A549 (cell line): ENCODE measurements around the gene ZNF384. TPM values are rescaled to one million over a fixed set of nuclear protein-coding genes. Genes with fewer than 3 reads are reported as not detected.

ENCODE experiments used
- ATOH8 ChIP-seq: fragments of 250-450 bp; sonication (Bioruptor Pico); IDR thresholded peaks from 2 replicates; pipeline ENCODE4 v1.5.0; 2020; ENCODE audit warnings: low read depth, mild to moderate bottlenecking, moderate library complexity
- CEBPB ChIP-seq, 2 experiments: fragments of >200 bp in 1 of 2; sonication (Bioruptor Twin) in 1 of 2; formaldehyde crosslinking in 1 of 2; IDR thresholded peaks; 2 replicates each; pipeline ENCODE4 v1.6.1; 2012 to 2016
- CHD2 ChIP-seq: fragments of 150-350 bp; IDR thresholded peaks from 2 replicates; pipeline ENCODE4 v1.6.1; 2014; ENCODE audit warnings: low read length; ENCODE audit not compliant: partially characterized antibody
- CHD4 ChIP-seq: fragments of 200-600 bp; sonication (generic); IDR thresholded peaks from 2 replicates; pipeline ENCODE4 v1.6.1; 2016; ENCODE audit warnings: antibody characterized with exemption, mild to moderate bottlenecking, borderline replicate concordance
- CTCF ChIP-seq: fragments of >200 bp; sonication (Bioruptor Twin); formaldehyde crosslinking; IDR thresholded peaks from 3 replicates; pipeline ENCODE4 v1.5.1; 2016
- EHMT2 ChIP-seq: fragments of 200-600 bp; sonication (generic); IDR thresholded peaks from 2 replicates; pipeline ENCODE4 v1.6.1; 2016; ENCODE audit warnings: antibody characterized with exemption, low read depth, mild to moderate bottlenecking, moderate library complexity
- EP300 ChIP-seq, 2 experiments: fragments of >200 bp; sonication (Bioruptor Twin); formaldehyde crosslinking; IDR thresholded peaks; 2 replicates in 1 of 2; 3 replicates in 1 of 2; pipeline ENCODE4 v1.6.1; 2016 to 2017
- ESRRA ChIP-seq: fragments of 150-350 bp; IDR thresholded peaks from 2 replicates; pipeline ENCODE4 v1.6.1; 2014; ENCODE audit warnings: mild to moderate bottlenecking, low read length, borderline replicate concordance
- FOSB ChIP-seq: fragments of 250-450 bp; sonication (Bioruptor Pico); IDR thresholded peaks from 2 replicates; pipeline ENCODE4 v1.5.0; 2020; ENCODE audit warnings: mild to moderate bottlenecking, moderate library complexity
- FOXS1 ChIP-seq: fragments of 250-450 bp; sonication (Bioruptor Pico); IDR thresholded peaks from 2 replicates; pipeline ENCODE4 v1.5.0; 2020; ENCODE audit warnings: mild to moderate bottlenecking, moderate library complexity
- GATA3 ChIP-seq: IDR thresholded peaks from 2 replicates; pipeline ENCODE4 v1.6.1; 2012; ENCODE audit warnings: borderline replicate concordance
- HES2 ChIP-seq: fragments of >200 bp; sonication (Bioruptor Twin); formaldehyde crosslinking; IDR thresholded peaks from 2 replicates; pipeline ENCODE4 v1.6.1; 2016
- HEYL ChIP-seq: fragments of 250-450 bp; sonication (Bioruptor Pico); IDR thresholded peaks from 2 replicates; pipeline ENCODE4 v1.8.0; 2021; ENCODE audit warnings: mild to moderate bottlenecking, moderate library complexity
- HOXA7 ChIP-seq: fragments of 250-450 bp; sonication (Bioruptor Pico); IDR thresholded peaks from 2 replicates; pipeline ENCODE4 v1.5.0; 2020; ENCODE audit warnings: mild to moderate bottlenecking, moderate library complexity
- HOXB13 ChIP-seq: fragments of 250-450 bp; sonication (Bioruptor Pico); IDR thresholded peaks from 2 replicates; pipeline ENCODE4 v1.5.0; 2020; ENCODE audit warnings: low read depth, mild to moderate bottlenecking, moderate library complexity
- JUN ChIP-seq, 2 experiments: fragments of >200 bp; sonication (Bioruptor Twin); formaldehyde crosslinking; IDR thresholded peaks; 2 replicates in 1 of 2; 3 replicates in 1 of 2; pipeline ENCODE4 v1.6.1; 2016 to 2017
- JUNB ChIP-seq: fragments of >200 bp; sonication (Bioruptor Twin); formaldehyde crosslinking; IDR thresholded peaks from 2 replicates; pipeline ENCODE4 v1.6.1; 2016
- KDM1A ChIP-seq: fragments of 200-600 bp; sonication (generic); IDR thresholded peaks from 2 replicates; pipeline ENCODE4 v1.6.1; 2016; ENCODE audit warnings: low read depth, mild to moderate bottlenecking
- MAFK ChIP-seq: fragments of 450-650 bp; IDR thresholded peaks from 2 replicates; pipeline ENCODE4 v1.6.1; 2014; ENCODE audit not compliant: partially characterized antibody
- NR3C1 ChIP-seq: fragments of >200 bp; sonication (Bioruptor Twin); formaldehyde crosslinking; IDR thresholded peaks from 3 replicates; pipeline ENCODE4 v1.6.1; 2017
- PHF8 ChIP-seq: fragments of 200-600 bp; sonication (generic); IDR thresholded peaks from 2 replicates; pipeline ENCODE4 v1.6.1; 2016; ENCODE audit warnings: low read depth, mild to moderate bottlenecking, antibody characterized with exemption, moderate library complexity, borderline replicate concordance
- POLR2A ChIP-seq: IDR thresholded peaks from 2 replicates; pipeline ENCODE4 v1.6.1; 2012; ENCODE audit warnings: mild to moderate bottlenecking, low read length
- RARB ChIP-seq: fragments of 250-450 bp; sonication (Bioruptor Pico); IDR thresholded peaks from 2 replicates; pipeline ENCODE4 v1.8.0; 2021; ENCODE audit warnings: mild to moderate bottlenecking, moderate library complexity
- RCOR1 ChIP-seq: fragments of 150-350 bp; IDR thresholded peaks from 2 replicates; pipeline ENCODE4 v1.6.1; 2014; ENCODE audit warnings: antibody characterized with exemption, low read length, low read depth
- RFX5 ChIP-seq: fragments of 450-650 bp; IDR thresholded peaks from 2 replicates; pipeline ENCODE4 v1.7.1; 2014; ENCODE audit warnings: antibody characterized with exemption, mild to moderate bottlenecking, moderate library complexity
- SMC3 ChIP-seq: fragments of >200 bp; sonication (Bioruptor Twin); formaldehyde crosslinking; IDR thresholded peaks from 3 replicates; pipeline ENCODE4 v1.6.1; 2018; ENCODE audit warnings: inconsistent platforms
- TFCP2L1 ChIP-seq: fragments of 250-450 bp; sonication (Bioruptor Pico); IDR thresholded peaks from 2 replicates; pipeline ENCODE4 v1.5.0; 2021; ENCODE audit warnings: mild to moderate bottlenecking
- TP53 ChIP-seq: fragments of 250-450 bp; sonication (Bioruptor Pico); IDR thresholded peaks from 2 replicates; pipeline ENCODE4 v1.5.0; 2021; ENCODE audit warnings: mild to moderate bottlenecking, moderate library complexity
- ZFP36 ChIP-seq: fragments of 450-650 bp; IDR thresholded peaks from 2 replicates; pipeline ENCODE4 v1.6.1; 2014; ENCODE audit warnings: borderline replicate concordance; ENCODE audit not compliant: partially characterized antibody
- ZNF302 ChIP-seq: fragments of 250-450 bp; sonication (Bioruptor Pico); IDR thresholded peaks from 2 replicates; pipeline ENCODE4 v1.9.0; 2021; ENCODE audit warnings: inconsistent platforms, mild to moderate bottlenecking, moderate library complexity
- polyA plus RNA-seq, 4 experiments: library from polyadenylated mRNA; depleted of rRNA in 3 of 4; stranded (reverse); fragments of >200 nt; fragmentation: RNase III in 1 of 4; extraction: RNeasy Plus Mini Kit Qiagen cat#74134 plus additional on column Dnase treatment in 1 of 4; gene quantifications; 2 replicates in 3 of 4; 3 replicates in 1 of 4; pipeline ENCODE4 v1.2.3, GENCODE V29; 2011 to 2017
- TF ChIP-seq, protein P1 (sequence below): fragments of >200 bp; sonication (Bioruptor Twin); formaldehyde crosslinking; IDR thresholded peaks from 3 replicates; pipeline ENCODE4 v1.6.1; 2016
- TF ChIP-seq, protein P2 (sequence below): fragments of 250-450 bp; sonication (Bioruptor Pico); IDR thresholded peaks from 2 replicates; pipeline ENCODE4 v1.5.0; 2021; ENCODE audit warnings: mild to moderate bottlenecking, moderate library complexity, borderline replicate concordance

ZNF384 gene
- polyA plus RNA-seq, 2 of the 4 experiments (the other 2 are of a cell fraction), result 59.6 to 79.8 TPM

DNA sequence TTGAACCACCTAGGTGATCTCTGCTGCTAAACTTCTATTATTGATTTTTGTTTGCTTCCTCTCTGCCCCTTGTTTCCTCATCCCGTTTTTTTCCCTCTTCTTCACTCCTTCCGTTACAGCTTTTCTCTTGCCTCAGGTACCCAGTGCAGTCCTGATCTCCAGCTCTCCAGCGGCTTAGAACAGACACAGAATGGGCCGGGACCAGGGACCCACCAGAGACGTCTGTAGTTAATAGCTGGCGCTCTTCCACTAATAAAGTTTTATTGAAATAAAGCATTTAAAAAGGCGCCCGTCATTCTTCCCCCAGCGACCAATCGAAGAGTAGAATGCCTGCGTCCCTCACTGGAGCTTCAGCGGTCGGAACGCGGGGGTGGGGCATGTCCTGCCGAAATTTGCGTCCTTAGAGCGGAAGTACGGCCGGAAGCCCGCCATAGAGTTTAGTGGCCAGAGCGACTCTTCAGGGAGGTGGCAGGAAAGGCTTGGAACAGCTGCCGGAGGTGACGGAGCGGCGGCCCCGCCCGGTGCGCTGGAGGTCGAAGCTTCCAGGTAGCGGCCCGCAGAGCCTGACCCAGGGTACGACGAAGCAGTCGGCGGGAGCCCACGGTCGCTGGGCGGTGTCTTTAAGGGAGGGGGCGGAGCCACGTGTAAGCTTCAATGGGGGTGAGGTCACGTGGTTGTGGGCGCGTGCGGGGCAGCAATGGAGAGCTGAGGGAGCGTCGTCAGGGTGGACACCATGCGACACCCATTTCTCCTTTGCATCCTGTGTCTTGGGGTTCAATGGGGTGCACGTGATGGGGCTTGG lies 34.6 kb upstream of the ZNF384 start, which contains the start of gene COPS7A (continued):
- TF ChIP-seq HOXB13 (CRISPR knock-in tag) (peak; percentile 81; the same call in 1 of the 2 replicates), SMC3 (0 out of 3 replicates have a peak, but pooled peaks have one; percentile 24), RCOR1 (no peak), NR3C1 (no peak), JUN (IDR thresholded peaks at IDR 0.05) (peak; percentile 81 to 86; a peak in 4 of 5 replicates), KDM1A (peak; percentile 53; the same call in 1 of the 2 replicates), HEYL (no peak), CTCF (no peak), HES2 (no peak), PHF8 (peak; percentile 47), CHD4 (no peak), RFX5 (peak; percentile 60; the same call in 1 of the 2 replicates), CHD2 (no peak), POLR2A (peak; percentile 92), ZNF302 (CRISPR knock-in tag) (peak; percentile 70; the same call in 1 of the 2 replicates), TFCP2L1 (CRISPR knock-in tag) (0 out of 2 replicates have a peak, but pooled peaks have one; percentile 16), EHMT2 (no peak), ZFP36 (no peak), FOSB (no peak), ESRRA (no peak), RARB (CRISPR knock-in tag) (no peak), CEBPB (IDR thresholded peaks at IDR 0.05) (no peak), FOXS1 (peak; percentile 63; the same call in 1 of the 2 replicates), MAFK (no peak), HOXA7 (no peak), GATA3 (peak; percentile 58; the same call in 1 of the 2 replicates), ATOH8 (CRISPR knock-in tag) (peak; percentile 71; the same call in 1 of the 2 replicates), EP300 (IDR thresholded peaks at IDR 0.05) (no peak), TP53 (0 out of 2 replicates have a peak, but pooled peaks have one; percentile 56), JUNB (no peak)
- TF ChIP-seq, protein P1, sequence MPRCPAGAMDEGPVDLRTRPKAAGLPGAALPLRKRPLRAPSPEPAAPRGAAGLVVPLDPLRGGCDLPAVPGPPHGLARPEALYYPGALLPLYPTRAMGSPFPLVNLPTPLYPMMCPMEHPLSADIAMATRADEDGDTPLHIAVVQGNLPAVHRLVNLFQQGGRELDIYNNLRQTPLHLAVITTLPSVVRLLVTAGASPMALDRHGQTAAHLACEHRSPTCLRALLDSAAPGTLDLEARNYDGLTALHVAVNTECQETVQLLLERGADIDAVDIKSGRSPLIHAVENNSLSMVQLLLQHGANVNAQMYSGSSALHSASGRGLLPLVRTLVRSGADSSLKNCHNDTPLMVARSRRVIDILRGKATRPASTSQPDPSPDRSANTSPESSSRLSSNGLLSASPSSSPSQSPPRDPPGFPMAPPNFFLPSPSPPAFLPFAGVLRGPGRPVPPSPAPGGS, result peak; percentile 46; the same call in 2 of the 3 replicates
- TF ChIP-seq, protein P2, sequence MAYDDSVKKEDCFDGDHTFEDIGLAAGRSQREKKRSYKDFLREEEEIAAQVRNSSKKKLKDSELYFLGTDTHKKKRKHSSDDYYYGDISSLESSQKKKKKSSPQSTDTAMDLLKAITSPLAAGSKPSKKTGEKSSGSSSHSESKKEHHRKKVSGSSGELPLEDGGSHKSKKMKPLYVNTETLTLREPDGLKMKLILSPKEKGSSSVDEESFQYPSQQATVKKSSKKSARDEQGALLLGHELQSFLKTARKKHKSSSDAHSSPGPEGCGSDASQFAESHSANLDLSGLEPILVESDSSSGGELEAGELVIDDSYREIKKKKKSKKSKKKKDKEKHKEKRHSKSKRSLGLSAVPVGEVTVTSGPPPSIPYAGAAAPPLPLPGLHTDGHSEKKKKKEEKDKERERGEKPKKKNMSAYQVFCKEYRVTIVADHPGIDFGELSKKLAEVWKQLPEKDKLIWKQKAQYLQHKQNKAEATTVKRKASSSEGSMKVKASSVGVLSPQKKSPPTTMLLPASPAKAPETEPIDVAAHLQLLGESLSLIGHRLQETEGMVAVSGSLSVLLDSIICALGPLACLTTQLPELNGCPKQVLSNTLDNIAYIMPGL, result no peak
